Measurements from ENCODE around the gene TCERG1L. TPM values are rescaled to one million over a fixed set of nuclear protein-coding genes. Genes with fewer than 3 reads are reported as not detected.

Gene TCERG1L
- total RNA-seq, 2 experiments from 2014 or later, result 0.06 TPM; not detected in 1

DNA sequence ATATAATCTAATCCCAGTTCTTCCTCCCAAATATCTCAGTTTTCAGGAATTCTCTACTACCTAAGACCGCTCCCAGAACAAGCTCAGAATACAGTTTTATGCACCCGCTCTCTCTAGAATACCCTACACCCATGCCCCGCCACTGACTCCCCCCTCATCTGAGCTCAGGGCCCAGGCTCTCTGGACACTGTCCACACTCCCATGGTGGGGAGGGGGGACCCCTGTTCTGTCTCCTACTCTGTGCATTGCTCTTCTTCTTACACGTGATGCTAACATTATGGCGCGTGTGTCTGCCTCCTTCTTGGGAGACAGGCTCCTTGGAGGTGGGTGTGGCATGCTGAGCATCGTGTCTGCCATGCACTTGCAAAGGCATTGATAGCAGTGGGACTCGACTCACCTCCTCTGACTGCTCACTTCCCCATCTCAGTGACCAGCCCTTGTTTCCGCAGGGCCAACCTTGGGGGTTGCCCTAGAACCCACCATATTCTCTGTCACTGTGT is 127.9 kb downstream of the TCERG1L start:
- POLR2A ChIA-PET, result no interaction called here
- Mint-ChIP-seq H3K27ac (no peak overlapping the region), H3K4me1 (ENCODE audit: low read depth) (no peaks in the 10 kb centered on the region), H3K36me3 (ENCODE audit: low read depth) (no peaks in the 10 kb centered on the region), H3K4me3 (no peak overlapping the region), H3K27me3 (no peaks in the 10 kb centered on the region), H3K9me3 (no peaks in the 10 kb centered on the region)
- intact Hi-C loops (cut with DNase I, micrococcal nuclease), result no loop called here
- CTCF ChIA-PET, result no interaction called here
- no peak overlapping the region for H3K4me3 ChIP-seq (ENCODE audit: low read length)
- H3K27ac ChIP-seq (ENCODE audit: low read depth in 1 of 2, low read length in 2 of 2), result no peak overlapping the region
- H3K36me3 ChIP-seq (ENCODE audit: insufficient read depth, low read length), result no peaks in the 10 kb centered on the region
- H3K4me1 ChIP-seq (ENCODE audit: insufficient read depth, low read length), result no peaks in the 10 kb centered on the region
- no peak for TF ChIP-seq CTCF (IDR thresholded peaks at IDR 0.05)
- no peaks in the 10 kb centered on the region for H3K27me3 ChIP-seq (ENCODE audit: control insufficient read depth in 1 of 2, insufficient read depth in 2 of 2, low read length in 2 of 2)
- peaks cover 0 to 27% of the 10 kb centered on the region in 2 experiments for H3K9me3 ChIP-seq (ENCODE audit: control insufficient read depth in 1 of 2, insufficient read depth in 1 of 2, low read length in 2 of 2)
- ATAC-seq (ENCODE audit: poor library complexity) (no peak), DNase-seq (no peak)

DNA sequence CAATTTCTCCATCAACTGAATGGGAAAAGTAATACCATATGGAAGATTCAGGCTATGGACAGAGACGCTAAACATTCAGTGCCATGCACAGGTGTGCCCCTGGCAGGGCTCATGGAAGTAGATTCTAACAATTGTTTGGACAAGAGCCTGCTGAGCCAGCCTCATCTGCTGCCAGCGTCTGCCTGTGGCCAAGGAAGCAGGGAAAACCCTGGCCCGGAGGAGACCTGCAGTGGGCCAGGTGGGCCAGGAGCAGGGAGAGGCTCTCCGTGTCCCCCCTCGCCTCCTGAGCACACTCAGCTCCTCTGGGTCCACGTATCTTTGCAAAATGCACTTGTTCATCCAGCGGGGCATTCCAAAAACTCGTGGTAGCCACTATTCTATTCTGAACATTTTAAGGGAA is 130.1 kb downstream of the TCERG1L start:
- Histone ChIP-seq H3K27ac (ENCODE audit: low read depth in 1 of 2, low read length in 2 of 2) (no peak overlapping the region), H3K4me1 (ENCODE audit: insufficient read depth, low read length) (no peaks in the 10 kb centered on the region), H3K27me3 (ENCODE audit: control insufficient read depth in 1 of 2, insufficient read depth in 2 of 2, low read length in 2 of 2) (no peaks in the 10 kb centered on the region), H3K9me3 (ENCODE audit: control insufficient read depth in 1 of 2, insufficient read depth in 1 of 2, low read length in 2 of 2) (peaks cover 0 to 34% of the 10 kb centered on the region in 2 experiments), H3K36me3 (ENCODE audit: insufficient read depth, low read length) (no peaks in the 10 kb centered on the region), H3K4me3 (ENCODE audit: low read length) (no peak overlapping the region)
- Mint-ChIP-seq H3K4me1 (ENCODE audit: low read depth) (no peaks in the 10 kb centered on the region), H3K27ac (no peak overlapping the region), H3K9me3 (no peaks in the 10 kb centered on the region), H3K36me3 (ENCODE audit: low read depth) (no peaks in the 10 kb centered on the region), H3K4me3 (no peak overlapping the region), H3K27me3 (no peaks in the 10 kb centered on the region)
- ChIA-PET POLR2A (no interaction called here), CTCF (no interaction called here)
- no peak for TF ChIP-seq CTCF (IDR thresholded peaks at IDR 0.05)
- ATAC-seq (ENCODE audit: poor library complexity) (no peak), DNase-seq (peak in 1 of 14 experiments; percentile 23)
- intact Hi-C loops (cut with DNase I, micrococcal nuclease), result no loop called here

DNA sequence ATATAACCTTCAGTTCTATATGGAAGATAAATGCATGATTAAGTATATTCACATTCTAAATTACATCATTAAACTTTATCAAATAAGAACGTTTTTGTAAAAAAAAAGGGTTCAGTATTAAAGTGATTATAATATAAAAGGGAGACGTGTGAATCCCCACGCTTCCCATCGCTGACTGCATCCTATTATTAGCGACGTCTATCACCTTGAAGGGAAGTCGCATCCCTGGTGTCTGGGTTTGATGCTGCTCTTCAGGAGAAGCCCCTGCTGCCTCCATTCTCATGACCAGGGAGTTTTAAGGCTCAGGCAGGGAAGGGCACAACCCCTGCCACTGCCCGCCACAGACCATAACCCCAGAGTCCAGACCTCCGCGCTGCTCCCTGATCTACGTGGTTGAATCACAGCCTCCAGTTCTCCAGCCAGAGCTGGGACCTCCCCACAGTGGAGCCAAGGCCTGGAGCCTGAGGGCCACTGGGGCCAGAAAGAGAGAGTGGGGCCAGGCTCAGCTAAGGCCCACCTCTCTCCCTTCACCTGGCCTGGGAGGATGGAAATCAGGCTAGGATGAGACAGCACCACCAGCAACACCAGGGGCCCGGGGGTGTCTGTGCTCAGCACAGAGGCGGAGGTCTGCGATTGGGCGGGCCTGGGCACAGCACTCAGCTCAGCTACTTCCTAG is 130.6 kb downstream of the TCERG1L start:
- H3K27ac ChIP-seq (ENCODE audit: low read depth in 1 of 2, low read length in 2 of 2), result no peak overlapping the region
- no peak overlapping the region for H3K27ac Mint-ChIP-seq
- ChIA-PET CTCF (no interaction called here), POLR2A (no interaction called here)
- H3K9me3 ChIP-seq (ENCODE audit: control insufficient read depth in 1 of 2, insufficient read depth in 1 of 2, low read length in 2 of 2), result peaks cover 0 to 39% of the 10 kb centered on the region in 2 experiments
- no peaks in the 10 kb centered on the region for H3K9me3 Mint-ChIP-seq
- H3K4me3 Mint-ChIP-seq, result no peak overlapping the region
- no peaks in the 10 kb centered on the region for H3K36me3 Mint-ChIP-seq (ENCODE audit: low read depth)
- intact Hi-C loops (cut with DNase I, micrococcal nuclease), result no loop called here
- H3K27me3 Mint-ChIP-seq, result no peaks in the 10 kb centered on the region
- no peaks in the 10 kb centered on the region for H3K4me1 ChIP-seq (ENCODE audit: insufficient read depth, low read length)
- DNase-seq (no peak), ATAC-seq (ENCODE audit: poor library complexity) (no peak)
- no peak for TF ChIP-seq CTCF (IDR thresholded peaks at IDR 0.05)
- H3K4me1 Mint-ChIP-seq (ENCODE audit: low read depth), result no peaks in the 10 kb centered on the region
- H3K27me3 ChIP-seq (ENCODE audit: control insufficient read depth in 1 of 2, insufficient read depth in 2 of 2, low read length in 2 of 2), result no peaks in the 10 kb centered on the region
- H3K4me3 ChIP-seq (ENCODE audit: low read length), result no peak overlapping the region
- H3K36me3 ChIP-seq (ENCODE audit: insufficient read depth, low read length), result no peaks in the 10 kb centered on the region

Data from CD4-positive, alpha-beta T cell (primary cell).